EH (cell line): ENCODE data around the gene EHD2.
A peak's percentile ranks its signal among the peaks of the same experiment; 100 is the strongest.
"Not testable (repeated sequence)": the region's sequence is repeated elsewhere in the genome, so short reads cannot be mapped to it uniquely, and the experiment has no call there.

Experiments used
- DNase-seq: peaks from one replicate; pipeline ENCODE4 v3.0.0-alpha.2; 2015; ENCODE audit warnings: low read depth

The EHD2 gene

GRCh38 chr19:47752440-47753211 lies 39.4 kb downstream of the EHD2 start:
- no peak for DNase-seq

GRCh38 chr19:47754206-47755064 lies 41.2 kb downstream of the EHD2 start:
- DNase-seq, result no peak

DNA sequence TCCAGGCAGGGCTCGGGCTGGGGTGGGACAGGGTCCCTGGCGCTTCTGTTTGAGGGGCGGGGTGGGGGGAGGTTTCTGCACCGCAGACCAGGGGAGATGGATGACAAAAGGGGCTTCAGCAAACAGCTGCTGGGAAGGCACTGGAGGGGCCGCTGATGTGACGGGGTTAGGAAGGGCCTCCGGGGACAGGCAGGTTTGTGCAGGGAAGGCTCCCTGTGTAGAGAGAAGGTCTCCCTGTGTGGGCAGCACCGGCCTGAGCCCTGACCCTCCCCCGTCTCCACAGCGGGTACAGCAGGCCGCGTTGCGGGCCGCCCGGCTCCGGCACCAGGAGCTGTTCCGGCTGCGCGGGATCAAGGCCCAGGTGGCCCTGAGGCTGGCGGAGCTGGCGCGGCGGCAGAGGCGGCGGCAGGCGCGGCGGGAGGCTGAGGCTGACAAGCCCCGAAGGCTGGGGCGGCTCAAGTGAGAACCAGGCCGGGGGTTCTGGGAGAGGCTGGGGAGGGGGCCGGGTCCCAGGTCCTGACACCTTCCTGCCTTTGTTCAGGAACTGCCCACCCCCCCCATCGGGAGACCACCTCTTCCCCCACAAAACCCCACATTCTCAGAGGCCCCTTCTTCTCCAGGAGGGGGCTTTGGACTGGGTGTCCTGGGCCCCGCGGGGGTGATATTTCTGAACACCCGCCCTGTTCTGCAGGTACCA lies 42.0 kb downstream of the EHD2 start:
- no peak for DNase-seq

DNA sequence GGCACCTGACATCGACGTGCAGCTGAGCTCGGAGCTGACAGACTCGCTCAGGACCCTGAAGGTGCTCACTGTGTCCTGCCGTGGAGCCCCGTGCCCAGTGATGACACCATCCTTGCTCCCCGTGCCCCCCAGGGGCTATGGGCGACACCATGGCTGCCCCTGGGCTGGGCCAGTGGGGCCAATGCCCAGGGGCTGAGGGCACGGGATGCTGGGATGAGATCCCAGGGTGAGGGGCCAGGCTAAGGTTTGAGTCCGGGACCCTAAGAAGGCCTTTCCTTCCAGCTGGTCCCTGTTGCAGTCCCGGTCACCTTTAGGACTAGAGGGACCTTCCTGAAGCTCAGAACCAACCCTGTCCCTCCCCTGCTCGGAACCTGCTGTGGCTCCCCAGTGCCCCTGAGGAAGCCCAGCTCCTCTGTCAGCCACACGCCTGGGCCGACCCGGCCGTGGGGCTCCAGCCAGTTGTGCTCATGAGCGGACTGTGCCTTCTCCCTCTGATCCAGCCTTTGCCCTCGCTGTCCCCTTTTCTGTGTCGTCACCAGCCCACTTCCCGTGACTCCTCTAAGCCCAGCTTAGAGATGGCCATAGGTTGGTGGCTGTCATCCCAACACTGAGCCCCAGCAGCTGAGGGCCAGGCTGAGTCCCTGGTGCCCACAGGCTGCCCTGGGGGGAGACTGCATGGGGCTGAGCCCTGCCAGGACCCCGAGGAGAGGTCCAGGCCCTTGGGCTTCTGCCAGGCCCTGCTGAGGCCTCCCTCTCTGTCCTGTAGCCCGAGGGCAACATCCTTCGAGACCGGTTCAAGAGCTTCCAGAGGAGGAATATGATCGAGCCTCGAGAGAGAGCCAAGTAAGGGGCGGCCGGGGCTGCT lies 42.8 kb downstream of the EHD2 start:
- no peak for DNase-seq

DNA sequence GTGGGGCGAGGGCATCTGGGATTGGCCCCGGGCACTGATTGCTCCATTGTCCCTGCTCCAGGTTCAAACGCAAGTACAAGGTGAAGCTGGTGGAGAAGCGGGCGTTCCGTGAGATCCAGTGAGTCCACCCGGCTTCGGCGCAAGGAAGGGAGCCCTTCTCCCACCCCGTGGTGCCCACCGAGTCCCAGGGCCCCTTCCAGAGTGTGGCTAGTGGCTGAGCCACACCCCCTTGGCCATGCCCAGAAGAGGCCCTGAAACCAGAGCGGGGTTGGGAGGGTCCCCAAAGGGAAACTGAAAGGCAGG lies 43.4 kb downstream of the EHD2 start:
- no peak for DNase-seq

DNA sequence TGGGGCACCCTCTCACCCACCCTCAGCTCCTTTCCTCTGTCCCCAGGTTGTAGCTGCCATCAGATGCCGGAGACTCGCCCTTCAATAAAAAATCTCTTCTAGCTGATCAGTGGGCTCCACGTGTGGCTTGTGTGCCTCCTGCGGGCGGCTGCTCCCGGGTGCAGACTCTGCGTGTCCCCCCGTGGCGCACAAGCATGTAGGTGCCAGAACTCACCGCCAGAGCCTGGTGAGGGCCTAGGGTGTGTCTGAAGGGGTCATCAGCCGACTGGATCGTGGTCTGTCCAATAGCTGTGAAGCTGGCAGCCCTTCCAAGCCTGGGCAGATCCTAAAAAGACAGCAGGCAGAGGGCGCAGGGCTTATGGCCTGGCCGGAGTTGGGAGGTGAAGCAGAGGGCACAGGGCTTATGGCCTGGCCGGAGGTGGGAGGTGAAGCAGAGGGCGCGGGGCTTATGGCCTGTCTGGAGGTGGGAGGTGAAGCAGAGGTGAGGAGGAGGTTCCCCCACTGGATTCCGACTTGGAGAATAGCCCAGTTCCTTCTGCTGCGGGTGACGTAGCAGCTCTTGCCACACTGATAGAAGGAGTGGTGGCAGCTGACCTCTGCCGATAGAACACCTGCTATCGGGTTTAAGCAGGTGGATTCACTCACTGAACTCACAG lies 43.9 kb downstream of the EHD2 start:
- no peak for DNase-seq

DNA sequence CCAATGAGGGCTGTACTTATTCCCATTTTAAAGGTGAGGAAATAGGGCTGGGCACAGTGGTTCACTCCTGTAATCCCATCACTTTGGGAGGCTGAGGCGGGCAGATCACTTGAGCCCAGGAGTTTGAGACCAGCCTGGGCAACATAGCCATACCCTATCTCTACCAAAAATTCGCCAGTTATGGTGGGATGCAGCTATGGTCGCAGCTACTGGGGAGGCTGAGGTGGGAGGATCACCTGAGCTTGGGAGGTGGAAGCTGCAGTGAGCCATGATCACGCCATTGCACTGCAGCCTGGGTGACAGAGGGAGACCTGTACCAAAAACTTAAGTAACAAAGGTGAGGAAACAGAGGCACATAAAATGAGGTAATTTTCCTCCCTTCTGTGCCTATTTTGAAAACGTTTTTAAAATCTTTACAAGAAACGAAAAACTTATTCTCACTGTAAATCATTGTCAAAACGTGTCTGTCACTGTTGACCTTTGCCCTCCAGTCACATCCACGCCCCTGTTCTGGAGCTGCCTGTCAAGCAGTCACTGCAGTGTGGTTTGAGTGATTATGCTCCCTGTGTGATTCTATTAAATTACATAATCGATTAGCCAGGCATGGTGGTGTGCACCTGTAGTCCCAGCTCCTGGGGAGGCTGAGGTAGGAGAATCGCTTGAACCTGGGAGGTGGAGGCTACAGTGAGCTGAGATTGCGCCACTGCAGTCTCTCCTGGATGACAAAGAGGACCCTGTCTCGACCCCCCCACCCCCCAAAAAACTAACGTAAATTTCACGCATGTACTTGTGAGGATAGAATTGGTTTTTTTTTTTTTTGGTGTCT lies 44.6 kb downstream of the EHD2 start:
- DNase-seq, result no peak

DNA sequence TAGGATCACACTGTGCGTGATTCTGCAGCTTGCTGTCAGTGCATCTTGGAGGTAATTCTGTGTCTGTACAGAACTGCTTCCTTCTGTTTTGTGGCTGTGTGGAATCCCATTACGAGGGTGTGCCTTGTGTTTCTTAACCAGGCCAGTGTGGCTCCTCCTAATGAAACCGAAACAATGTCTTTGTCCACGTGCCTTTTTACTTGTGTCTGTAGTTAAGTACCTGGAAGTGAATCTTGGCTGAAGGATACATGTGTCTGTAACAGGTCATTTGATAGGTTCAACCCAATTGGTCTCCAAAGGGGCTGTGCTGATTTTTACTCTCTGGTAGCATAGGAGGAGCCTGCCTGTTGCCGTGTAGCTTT lies 45.2 kb downstream of the EHD2 start:
- DNase-seq, result no peak

- DNase-seq, result no peak
Measured at GRCh38 chr19:47760632-47760999, 47.4 kb downstream of the EHD2 start.

DNA sequence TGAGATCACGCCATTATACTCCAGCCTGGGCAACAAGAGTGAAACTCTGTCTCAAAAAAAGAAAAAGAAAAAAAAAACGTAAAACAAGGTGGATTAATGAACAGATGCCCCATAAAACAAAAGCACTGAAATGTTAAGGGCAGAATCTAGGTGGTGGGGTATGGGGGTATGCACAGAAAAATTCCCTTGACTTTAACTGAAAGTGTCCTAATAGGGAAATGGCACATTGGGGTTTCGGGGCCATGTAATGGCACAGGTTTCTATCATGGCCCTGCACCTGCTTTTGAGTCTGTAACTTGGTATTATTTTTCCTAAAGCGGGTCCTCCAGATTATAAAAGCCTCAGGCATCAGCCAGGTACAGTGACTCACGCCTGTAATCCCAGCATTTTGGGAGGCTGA lies 48.3 kb downstream of the EHD2 start:
- DNase-seq, result no peak

- no peak for DNase-seq
Measured at GRCh38 chr19:47762151-47762550, 48.9 kb downstream of the EHD2 start.

- no peak for DNase-seq
Measured at GRCh38 chr19:47762615-47763308, 49.5 kb downstream of the EHD2 start.

- DNase-seq, result not testable (repeated sequence)
Measured at GRCh38 chr19:47764705-47765104, 51.5 kb downstream of the EHD2 start.

GRCh38 chr19:47765523-47766358 lies 52.5 kb downstream of the EHD2 start:
- peak; percentile 67 for DNase-seq

DNA sequence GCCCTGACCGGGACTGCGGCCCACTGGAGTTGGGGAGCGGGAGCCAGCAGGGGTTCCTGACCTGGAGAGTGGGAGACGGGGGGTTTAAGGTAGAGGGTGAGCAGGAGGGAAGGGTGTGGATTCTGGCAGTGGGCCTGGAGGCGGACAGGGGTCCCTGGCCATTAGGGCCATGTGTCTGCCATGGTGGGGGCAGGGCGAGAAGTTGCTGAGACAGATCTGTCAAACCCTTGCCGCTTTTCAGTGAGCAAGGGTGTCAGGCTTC lies 53.1 kb downstream of the EHD2 start:
- DNase-seq, result no peak

GRCh38 chr19:47766670-47767069 lies 53.4 kb downstream of the EHD2 start:
- DNase-seq, result no peak

GRCh38 chr19:47767349-47767748 lies 54.1 kb downstream of the EHD2 start:
- no peak for DNase-seq

DNA sequence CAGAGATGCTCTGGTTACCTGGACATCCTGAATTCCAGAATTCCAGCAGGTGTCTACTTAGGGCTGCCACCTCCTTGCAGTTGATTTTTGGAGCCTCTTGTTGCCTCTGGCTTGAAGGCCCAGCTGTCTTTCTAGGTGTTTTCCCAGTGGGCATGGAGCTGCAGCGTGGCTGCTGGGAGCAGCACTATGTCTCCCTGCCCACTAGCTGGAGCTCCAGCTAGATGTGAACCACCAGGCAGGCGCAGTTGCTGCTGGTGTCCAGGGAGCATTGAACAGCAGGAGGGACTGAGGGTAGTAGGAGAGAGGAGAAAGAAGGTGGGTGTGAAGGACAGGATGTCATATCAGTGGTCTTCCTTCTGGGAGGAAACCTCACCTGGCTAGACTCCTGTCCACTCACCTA lies 55.4 kb downstream of the EHD2 start:
- no peak for DNase-seq

DNA sequence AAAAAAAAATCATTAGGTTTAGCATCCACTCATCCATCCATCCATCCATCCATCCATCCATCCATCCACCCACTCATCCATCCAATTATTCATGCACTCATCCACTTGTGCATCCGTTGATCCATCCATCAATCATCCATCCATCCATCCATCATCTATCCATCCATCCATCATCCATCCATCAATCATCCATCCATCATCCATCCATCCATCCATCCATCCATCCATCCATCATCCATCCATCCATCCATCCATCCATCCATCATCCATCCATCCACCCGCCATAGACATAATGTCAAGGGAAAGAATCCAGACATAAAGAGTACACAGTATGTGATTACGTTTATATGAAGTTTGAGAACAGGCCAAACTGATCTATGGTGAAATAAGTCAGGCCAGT lies 56.3 kb downstream of the EHD2 start:
- no peak for DNase-seq
